GM18511 (cell line): Measurements from ENCODE around the gene ARHGEF7.

Source experiments
- ATAC-seq: cut with Tn5 transposase; IDR thresholded peaks from one replicate; pipeline ENCODE4 v1.9.1; 2021; ENCODE audit warnings: mild to moderate bottlenecking, moderate library complexity; ENCODE audit not compliant: unreplicated experiment

The ARHGEF7 gene

GRCh38 chr13:111322001-111322915 lies 207.1 kb downstream of the ARHGEF7 start:
- ATAC-seq = no peak

DNA sequence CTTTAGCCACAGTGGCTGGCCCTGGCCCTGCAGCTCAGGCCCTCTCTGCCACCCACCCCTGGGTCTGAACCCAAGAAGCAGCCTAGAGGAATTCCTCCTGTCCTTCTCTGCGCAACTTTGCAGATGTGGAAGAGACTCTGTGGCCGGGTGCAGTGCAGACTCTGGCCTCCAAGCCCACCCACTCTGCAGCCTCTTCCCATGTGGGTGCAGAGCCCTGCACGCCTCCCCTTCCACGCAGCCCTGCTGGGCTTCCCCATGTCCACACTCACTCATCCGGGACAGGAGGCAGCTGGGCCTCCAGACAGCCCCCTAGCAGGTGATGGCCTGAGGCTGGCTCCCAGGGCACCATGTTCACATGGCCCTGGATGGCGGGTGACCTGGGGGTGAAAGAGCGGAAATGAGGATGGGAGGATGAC lies 207.8 kb downstream of the ARHGEF7 start:
- no peak for ATAC-seq

GRCh38 chr13:111323549-111323948 lies 208.4 kb downstream of the ARHGEF7 start:
- no peak for ATAC-seq

DNA sequence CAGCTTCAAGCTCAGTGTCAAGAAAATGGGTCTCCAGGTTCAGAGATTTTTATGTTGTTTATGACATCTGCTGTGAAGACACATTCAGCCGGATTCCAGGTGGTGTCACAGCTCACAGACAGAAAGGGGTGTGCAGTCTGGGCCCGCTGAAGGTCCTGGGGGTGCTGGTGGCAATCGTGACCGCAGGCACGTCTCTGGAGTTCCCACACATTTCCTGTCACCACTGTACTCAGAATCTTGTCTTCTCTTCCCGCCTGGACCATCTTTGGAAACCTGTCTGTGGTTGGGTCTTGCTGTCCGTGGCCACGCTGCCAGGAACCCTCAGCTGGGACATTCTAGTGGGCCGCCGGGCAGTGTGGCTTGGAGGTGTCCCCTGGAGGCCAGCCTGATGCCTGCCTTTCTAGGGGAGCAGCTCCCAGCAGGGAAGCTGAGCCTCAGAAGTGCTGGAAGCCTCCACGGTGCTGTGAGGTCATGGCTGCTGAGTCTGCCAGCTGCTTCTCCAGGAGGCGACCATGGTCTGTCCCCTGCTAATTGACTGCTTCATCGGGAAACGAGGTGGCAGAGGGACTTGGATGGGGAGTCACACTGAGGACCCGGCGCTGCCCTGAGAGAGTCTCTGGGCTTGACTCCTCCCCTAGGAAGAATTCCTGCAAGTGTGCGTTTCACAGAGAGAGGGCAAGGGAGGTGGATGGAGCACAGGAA lies 209.0 kb downstream of the ARHGEF7 start:
- no peak for ATAC-seq

DNA sequence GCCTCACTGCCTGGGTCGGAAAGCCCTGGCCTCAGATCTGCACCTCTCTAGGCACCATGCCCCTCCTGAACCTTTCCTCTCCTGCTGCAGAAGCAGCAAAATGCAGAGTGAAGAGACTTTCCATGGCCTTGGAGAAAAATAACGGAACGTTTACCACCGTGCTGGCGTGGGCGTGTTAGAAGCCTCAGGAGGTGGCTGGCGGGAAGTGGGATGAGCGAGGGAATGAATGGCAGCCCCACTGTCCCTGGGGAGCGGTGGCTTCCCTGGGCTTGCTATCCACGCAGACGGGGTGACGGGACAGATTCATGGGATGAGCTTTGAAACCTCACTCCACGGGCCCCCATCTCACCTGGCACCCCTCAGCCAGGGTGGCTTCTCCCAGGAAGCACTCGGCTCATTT lies 209.6 kb downstream of the ARHGEF7 start:
- no peak for ATAC-seq

GRCh38 chr13:111325146-111325890 lies 210.2 kb downstream of the ARHGEF7 start:
- ATAC-seq = no peak

DNA sequence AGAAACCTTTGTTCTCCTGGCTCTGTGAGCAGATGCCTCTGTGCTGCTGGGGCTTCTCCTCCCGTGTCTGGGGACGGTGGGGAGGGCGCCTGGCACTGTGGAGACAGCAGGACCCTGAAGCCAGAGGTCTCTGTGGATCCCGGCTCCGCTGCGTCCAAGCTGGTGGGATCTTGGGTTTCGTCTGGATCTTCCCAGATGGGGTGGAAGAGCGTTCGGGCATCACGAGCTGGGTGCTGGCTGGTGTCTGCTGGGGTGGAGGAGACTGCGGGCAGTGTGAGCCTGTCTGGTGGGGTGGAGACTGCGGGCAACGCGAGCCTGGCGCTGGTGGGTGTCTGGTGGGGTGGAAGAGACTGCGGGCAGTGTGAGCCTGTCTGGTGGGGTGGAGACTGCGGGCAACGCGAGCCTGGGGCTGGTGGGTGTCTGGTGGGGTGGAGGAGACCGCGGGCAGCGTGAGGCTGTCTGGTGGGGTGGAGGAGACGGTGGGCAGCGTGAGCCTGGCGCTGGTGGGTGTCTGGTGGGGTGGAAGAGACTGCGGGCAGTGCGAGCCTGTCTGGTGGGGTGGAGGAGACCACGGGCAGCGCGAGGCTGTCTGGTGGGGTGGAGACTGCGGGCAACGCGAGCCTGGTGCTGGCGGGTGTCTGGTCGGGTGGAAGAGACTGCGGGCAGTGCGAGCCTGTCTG lies 211.0 kb downstream of the ARHGEF7 start:
- ATAC-seq = no peak

- no peak for ATAC-seq
Measured at GRCh38 chr13:111326621-111326965, 211.5 kb downstream of the ARHGEF7 start.

- no peak for ATAC-seq
Measured at GRCh38 chr13:111326981-111327642, 212.0 kb downstream of the ARHGEF7 start.

- ATAC-seq = no peak
Measured at GRCh38 chr13:111327730-111328573, 212.8 kb downstream of the ARHGEF7 start.

DNA sequence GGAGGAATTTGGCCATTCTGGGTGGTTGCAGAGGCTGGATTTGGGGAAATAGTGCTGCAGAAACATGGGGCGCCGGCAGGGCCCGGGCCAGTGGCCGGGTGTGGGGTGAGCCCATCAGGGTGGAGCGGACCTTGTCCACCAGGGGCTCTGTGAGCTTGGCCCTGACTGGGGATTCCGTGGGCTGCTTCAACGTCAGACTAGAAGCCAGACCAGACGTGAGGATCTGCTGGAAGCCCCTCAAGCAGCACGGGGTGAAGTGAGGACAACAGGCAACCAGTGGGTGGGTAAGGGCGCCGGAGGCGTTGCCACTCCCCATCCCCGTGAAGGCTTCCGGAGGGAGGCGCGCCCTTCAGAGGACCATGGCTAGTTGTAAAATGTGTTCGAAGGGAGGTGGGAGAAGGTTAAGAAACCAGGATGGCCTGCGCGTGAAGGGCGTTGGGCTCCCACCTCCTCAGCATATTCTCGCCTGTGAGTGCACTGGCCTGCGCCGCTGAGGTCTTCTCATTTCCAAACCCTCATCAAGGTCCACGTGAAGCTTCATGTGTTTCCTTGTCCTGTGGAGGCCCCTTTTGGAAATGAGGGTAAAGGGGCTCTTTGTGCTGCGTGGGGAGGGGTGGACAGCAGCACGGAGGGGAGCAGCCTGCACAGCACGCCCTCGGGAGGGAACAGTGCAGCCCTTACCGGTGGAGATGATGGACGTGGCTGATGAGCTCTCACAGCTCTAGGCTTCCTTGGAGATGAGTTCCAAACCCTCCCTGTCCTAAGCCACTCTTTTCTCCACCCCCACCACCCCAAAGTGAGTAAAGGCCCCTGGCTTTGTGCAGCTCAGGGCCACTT lies 213.7 kb downstream of the ARHGEF7 start:
- ATAC-seq = no peak

GRCh38 chr13:111329641-111330040 lies 214.5 kb downstream of the ARHGEF7 start:
- ATAC-seq = no peak

DNA sequence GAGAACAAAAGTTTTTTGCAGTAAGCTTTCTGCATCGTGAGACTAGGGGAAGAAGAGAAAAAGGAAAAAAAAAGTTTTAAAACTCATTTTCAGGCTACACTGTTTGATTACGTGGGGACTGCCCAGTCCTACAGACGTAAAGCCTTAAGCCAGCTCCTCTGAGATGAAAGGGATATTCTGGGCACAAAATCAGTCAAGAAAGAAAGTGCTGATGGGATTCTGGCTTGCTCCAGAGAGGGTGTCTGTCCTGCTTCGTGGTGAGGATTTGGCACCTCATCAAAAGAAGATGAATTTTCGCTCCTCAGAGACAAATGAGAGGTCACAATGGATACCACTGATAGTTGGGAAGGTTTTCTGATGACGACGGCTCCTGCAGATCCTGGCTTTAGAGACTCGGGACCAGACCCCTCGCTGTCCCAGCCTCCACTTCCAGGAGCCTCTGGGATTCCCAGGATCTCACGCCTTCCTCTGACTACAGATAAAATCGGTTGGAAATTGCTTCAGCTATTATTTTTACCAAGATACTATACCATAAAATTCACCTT lies 215.0 kb downstream of the ARHGEF7 start:
- ATAC-seq = no peak

GRCh38 chr13:111335298-111335697 lies 220.2 kb downstream of the ARHGEF7 start:
- ATAC-seq = no peak

DNA sequence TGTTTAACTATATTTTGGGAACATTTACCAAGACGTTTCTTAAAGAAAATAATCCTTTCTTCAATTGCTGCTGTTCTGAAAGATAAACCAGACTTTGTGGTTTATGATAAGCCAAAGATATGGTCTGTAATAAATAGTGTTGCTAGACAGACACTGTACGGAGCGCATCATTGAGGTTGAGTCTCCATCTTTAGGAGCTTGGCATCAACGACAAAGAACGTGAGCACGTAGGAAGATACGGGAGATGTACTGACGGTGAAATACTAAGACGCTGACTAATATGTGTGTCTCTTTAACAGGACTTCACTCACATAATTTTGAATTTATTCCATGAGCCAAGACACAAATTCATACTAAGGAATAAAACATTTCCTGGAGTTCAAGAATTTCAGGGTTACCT lies 221.6 kb downstream of the ARHGEF7 start:
- ATAC-seq = no peak

DNA sequence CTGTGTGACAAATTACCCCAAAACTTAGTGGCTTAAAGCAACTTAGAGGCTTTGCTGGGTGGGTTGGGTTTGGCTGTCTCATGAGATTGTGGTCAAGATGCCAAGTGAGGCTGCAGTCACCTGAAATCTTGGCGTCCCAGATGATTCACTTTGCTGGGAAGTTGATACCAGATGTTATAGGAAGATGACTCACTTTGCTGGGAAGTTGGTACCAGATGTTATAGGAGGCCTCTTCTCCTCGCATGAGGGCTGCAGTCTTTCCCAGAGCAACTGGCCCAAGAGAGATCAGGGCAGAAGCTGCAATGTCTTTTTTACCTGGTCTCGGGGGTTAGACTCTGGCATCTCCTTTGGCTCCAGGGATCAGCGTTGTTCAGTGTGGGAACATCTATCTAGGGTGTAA lies 222.1 kb downstream of the ARHGEF7 start:
- ATAC-seq = no peak

DNA sequence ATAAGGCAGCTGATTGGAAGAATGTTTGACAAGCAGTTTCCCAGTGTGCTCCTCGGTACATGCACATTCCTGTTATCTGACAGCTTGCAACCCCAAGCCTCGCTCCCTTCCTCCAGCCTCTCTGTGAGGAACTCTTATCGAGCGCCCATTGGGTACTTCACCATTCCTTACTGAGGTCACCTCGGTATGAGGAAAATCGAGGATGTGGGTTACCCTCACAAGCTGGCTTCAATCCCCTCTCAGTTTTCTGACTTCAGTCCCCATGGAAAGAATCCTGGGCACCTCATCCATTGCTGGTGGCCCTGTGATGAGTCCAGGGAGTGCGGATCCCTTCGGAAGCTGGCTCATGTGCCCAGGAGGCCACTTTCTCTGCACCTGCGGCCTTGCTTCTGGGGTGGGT lies 222.6 kb downstream of the ARHGEF7 start:
- ATAC-seq = no peak

- ATAC-seq = no peak
Measured at GRCh38 chr13:111338841-111339240, 223.7 kb downstream of the ARHGEF7 start.
